ENCODE results near the gene POU2F1.

POU2F1 gene

DNA sequence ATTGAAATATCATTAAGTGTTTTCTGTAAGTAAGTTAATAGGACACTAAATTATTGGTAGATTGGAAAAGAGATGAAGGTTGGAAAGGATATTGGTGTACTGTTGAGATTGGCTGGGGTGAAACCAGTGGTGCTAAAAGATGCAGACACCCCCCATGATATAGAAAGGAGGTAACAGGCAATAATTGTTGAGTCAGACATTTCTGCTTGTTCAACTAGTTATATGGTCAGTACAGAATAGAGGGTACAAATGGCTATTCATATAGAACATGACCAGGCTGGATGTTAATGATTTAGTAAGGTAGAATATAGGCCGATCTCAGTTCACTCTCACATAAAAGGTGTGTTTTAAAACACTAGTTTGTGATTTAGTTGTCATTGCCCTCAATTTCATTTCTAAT, 104.5 kb downstream of the POU2F1 start:
- no peak for DNase-seq

DNA sequence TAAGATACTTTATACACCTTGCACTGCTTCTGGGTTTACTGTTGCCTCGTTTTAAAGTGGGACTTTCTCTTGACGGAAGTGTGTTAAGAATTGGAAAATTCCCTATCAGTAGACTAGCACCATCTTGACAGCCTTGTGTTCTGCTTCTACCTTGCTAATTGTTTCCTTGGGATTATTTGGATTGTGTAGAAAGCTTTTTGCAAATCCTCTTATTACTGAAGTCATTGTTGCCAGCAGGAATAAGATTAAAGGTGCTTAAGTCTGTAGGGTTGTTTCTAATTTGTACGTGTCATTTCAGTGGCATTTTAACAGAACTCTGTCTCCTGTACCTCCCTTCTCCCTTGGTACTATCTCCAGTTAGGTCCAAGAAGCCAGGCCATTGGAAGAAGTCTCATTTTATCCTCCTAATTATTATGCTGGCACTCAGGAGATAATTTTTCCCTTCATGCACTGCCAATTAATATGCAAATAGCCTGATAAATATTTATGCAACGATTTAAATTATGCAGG, 107.7 kb downstream of the POU2F1 start:
- DNase-seq, result no peak

DNA sequence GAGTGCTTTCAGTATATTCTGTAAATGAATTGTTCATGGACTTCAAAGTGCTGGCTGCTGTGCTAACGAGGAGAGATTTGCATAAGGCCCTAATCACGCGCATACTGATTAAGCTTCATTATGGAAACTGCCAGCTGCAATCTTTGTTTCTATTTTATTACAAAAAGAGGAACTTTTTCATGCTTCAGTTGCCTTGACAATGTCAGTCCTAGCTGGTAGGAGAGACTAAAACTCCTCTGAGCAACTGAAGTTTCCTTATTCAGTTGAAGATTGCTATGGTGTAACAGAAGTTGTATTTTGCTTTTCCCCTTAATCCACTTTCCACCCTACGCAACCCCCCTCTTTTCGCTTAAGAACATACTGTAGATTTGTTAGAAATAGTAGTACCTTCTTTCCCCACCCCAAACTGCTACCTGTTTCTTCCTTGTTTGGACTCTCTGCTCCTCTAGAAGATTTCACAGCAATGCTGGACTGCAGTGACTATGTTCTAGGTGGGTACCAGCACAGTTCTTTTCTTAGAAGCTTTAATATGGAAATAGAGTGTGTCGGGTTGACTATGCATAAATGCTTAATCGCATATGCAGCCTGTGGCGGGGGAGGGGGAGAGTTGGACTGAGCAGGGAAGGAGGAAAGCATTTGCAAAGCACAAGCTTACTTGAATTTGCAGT, 108.3 kb downstream of the POU2F1 start:
- no peak for DNase-seq

DNA sequence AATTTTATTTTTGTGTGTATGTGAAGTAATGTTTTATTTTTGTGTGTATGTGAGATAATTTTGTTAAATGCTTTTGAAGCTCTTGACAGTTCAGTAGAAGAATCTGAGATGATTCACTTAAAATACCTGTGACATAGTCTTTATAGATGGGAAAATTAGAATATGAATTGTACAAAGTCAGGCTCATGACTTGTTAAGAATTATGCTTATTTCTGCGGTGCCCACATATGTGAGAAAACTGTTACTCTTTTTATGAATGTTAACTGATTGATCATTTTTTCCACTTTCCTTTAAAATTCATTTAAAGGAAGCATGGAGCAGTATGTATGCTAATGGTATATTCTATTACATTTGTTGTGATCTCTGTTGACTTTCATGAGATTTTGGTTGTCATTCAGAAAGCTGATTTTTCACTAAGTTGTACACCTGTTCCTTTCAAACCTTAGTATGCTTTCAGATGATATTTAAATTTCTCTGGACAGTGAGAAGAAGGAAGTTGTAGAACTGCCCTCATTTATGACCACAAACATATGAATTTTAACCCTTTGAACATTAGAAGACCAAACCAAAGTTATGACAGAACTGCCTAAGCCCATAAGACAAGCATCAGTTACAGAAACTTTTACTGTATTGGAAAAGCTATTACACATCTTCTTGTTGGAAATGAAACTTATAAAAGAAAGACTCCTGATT, 110.1 kb downstream of the POU2F1 start:
- no peak for DNase-seq

GRCh38 chr1:167331650-167332049, 111.0 kb downstream of the POU2F1 start:
- no peak for DNase-seq

DNA sequence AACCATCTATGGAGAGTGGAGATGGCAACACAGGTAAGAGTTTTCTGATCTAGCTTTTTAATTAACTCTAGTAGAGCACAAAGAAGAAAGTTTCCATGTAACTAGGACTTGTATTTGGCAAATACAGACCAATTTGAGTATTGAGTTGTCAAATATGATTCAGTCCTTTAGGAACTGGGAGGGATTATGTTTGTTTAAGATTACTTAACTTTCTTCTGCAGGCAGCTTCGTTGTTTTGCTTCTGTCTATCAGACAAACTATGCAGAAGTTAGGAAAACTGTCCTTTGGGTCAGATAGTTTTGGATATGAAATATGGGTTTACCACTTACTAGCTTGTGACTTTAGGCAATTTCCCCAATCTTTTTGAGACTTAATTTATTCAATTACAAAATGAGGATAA, 111.8 kb downstream of the POU2F1 start:
- no peak for DNase-seq

GRCh38 chr1:167333124-167333523, 112.4 kb downstream of the POU2F1 start:
- DNase-seq, result no peak

DNA sequence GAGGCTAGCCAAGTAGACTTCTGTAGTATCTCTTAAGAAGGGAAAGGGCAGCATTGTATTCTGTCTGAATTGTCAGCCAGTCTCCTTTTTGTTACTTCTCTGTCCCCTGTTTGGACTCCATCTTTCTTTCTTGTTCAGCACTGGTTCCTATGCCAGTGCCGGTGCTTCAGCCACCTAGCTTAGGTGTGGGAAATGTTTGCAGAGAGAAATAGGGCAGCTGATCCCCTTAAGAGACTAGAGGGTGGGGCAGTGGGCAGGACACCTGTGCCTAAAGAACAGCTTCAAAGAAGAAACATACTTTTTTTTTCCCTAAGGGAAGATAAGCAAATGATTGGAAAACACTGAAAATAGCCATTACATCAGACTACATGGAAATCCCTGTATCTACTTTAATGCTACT, 113.0 kb downstream of the POU2F1 start:
- no peak for DNase-seq

DNA sequence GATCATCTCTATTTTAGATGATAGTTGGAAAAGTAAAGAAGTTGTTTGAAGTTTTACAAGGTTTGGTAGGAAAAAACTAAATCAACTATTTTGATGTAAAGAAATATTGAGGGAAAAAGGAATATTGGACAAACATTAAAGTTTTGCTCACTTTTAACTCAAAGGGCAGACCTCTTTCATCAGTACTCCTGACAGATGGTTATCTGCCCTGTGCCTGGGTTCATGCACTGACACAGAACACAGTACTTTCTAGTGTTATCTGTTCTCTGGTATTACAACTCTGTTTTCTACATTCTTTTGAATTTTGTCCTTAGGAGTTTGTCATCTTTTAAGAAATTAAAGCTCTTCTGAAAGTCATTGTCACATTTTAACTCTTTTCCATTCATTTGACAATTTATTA, 118.7 kb downstream of the POU2F1 start:
- no peak for DNase-seq

DNA sequence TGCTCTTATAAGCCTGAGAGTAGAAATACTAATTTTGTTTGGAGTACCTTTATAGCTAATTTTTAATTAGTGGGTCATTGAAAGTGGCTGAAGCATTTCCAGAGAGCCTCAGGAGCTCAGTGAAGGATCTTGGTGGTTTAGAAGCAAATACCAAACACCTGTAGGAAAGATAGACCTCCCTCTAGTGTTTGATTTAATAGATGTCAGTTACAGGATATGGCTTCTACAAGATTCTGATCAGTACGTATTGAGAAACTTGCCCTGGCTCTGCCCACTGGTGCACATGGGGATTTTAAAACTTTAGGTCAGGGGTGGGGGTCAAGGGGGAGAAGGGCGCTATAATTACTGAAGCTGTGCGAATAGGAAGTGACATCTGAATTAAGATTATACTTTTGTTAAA, 122.2 kb downstream of the POU2F1 start:
- no peak for DNase-seq

DNA sequence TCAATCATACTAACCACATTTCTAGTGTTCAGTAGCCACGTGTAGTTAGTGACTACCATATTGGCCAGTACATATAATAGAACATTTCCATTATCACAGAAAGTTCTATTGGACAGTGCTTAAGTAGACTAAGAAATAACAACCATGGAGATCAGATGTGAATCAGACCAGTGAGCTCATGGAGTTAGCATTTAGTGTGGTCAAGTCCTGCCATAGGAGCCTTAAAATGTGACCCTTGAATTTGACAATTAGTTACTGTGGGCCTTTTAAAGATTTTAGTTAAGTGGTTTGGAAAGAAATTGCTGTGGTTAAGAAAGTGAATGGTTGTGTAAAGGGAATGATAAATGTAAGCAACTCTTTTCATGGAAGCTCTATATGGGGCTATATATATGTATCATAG, 123.4 kb downstream of the POU2F1 start:
- no peak for DNase-seq

GRCh38 chr1:167344615-167345385, 124.1 kb downstream of the POU2F1 start:
- no peak for DNase-seq

DNA sequence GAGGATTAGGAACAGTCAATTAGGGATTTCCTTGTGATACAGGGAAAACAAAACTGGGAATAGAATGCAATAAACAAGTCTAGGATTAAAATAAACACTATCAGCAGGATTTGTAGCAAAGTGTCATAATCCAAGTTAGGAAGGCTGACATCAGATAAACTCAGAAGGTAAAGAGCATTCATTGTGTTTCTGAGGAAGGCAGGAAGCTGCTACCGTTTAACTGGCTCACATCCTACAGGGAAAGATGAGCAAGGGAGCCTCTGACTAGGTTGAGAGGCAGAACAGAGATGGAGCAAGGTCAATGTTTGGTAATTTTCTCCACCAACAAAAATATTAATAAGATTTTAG, 124.7 kb downstream of the POU2F1 start:
- DNase-seq, result no peak

DNA sequence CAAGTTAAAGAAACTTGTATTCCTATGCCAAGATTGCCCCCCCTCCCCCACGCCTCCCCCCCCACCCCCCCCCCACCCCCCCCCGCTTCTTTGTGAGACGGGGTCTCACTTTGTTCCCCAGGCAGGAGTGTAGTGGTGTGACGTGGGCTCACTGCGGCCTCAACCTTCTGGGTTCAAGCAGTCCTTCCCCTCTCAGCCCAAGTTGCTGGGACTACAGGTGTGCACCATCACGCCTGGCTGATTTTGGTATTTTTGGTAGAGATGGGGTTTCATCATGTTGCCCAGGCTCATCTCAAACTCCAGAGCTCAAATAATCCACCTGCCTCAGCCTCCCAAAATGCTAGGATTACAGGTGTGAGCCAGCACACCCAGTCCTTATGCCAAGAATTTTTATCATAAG, 136.6 kb downstream of the POU2F1 start:
- no peak for DNase-seq

DNA sequence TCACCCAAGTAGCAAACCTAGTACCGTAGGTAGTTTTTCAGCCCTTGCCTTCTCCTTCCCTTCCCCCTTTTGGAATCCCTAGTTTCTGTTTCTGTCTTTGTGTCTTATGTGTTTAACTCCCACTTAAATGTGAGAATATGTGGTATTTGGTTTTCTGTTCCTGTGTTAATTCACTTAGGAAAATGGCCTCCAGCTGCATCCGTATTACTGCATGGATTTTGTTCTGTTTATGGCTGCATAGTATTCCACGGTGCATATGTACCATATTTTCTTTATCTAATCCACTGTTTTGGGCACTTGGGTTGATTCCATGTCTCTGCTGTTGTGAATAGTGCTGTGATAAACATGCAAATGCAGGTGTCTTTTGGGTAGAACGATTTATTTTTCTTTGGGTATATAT, 138.6 kb downstream of the POU2F1 start:
- DNase-seq, result no peak

- no peak for DNase-seq
These were observed 139.4 kb downstream of the POU2F1 start for GRCh38 chr1:167360120-167360519.

DNA sequence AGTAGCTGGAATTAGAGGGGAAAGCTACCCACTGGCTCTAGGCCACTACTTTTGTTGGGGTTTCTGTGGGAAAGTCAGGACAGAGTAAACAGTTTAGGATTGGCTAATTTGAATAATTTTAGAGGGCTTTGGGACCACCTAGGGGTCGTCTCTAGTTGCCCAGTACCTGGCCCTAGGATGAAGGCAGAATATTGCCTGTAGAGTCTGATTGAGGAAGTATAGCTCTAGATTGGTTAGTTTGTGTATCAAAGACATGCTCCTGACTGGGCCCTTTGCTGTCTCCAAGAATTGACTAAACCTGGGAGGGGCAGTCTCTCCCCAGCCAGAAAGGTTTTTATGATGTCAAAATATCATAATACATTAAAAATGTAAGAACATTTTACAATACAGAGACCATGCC, 142.0 kb downstream of the POU2F1 start:
- DNase-seq, result no peak

GRCh38 chr1:167364826-167365225, 144.1 kb downstream of the POU2F1 start:
- no peak for DNase-seq

DNA sequence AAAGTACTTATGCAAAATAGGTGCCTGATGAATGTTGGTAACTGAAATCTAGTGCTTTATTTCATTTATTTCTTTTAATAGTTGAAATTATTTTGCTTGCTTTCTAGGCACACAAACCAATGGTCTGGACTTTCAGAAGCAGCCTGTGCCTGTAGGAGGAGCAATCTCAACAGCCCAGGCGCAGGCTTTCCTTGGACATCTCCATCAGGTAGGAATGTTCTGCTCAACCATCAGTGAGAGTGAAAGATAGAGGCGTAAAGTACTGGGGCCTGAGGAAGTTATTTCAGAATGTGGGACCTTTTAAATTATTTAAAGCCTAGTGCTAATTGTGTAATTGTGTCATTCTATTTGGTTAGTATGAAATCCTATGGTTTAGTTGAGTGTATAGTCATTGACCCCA, 144.7 kb downstream of the POU2F1 start:
- DNase-seq, result no peak

DNA sequence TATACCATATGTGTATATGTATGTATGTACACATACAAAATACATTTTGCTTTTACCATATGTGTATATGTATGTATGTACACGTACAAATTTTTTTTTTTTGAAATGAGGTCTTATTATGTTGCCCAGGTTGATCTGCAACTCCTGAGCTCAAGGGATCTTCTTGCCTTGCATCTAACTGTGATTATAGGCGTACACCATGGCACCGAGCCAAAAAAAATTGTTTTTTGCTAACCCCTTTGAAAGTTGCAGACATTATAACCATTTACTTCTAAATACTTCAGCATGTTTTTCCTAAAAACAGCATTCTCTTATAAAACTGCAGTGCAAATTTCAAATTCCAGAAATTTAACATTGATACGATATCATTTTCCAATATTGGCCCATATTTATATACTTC, 147.0 kb downstream of the POU2F1 start:
- no peak for DNase-seq

DNA sequence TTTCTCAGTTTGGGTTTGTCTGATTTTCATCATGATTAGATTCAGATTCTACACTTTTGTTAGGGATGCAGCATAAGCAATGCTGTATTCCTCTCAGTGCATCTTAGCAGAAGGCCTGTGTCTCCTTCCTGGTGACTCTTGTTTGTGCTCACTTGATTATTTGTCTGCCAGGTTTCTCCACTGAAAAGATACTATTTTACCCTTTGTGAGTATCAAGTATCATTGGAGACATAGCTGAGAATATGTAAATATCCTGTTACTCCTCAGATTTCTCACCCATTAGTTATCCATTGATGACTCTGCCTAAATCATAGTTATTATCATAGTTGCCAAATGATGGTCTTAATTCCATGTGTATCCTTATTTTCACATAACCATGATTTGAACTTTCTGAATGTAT, 148.5 kb downstream of the POU2F1 start:
- DNase-seq, result no peak

GRCh38 chr1:167369933-167370332, 149.2 kb downstream of the POU2F1 start:
- no peak for DNase-seq

GRCh38 chr1:167371030-167371429, 150.3 kb downstream of the POU2F1 start:
- no peak for DNase-seq

DNA sequence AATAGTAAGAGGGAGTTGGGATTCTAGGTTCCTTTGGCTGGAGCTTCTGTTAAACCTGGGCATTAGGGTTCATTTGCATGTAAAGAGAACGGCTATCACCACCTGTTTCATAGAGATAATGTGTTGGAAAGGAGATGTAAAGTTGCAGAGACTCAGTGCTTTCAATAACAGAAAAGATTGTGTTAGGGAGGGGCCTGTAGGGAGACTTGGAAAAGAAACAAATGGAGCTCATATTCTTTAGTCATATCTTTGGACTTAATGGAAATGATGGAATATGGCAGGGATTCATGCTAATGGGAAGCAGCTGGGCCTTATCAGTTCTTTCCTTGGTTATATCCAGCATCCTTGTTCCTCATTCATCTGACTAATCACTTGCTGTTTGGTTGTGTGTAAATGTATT, 152.7 kb downstream of the POU2F1 start:
- DNase-seq, result no peak

Measured in NCI-H1694 (cell line).